K562 (cell line): ENCODE measurements around the gene MARS1. TPM values are rescaled to one million over a fixed set of nuclear protein-coding genes. Genes with fewer than 3 reads are reported as not detected.

Experiments used
- ATAC-seq: fragments of 200-7000 bp; cut with Tn5 transposase; 3 replicates; pipeline ENCODE4 v1.9.1; 2020; ENCODE audit warnings: moderate library complexity
- BruUV-seq: library from RNA; stranded (reverse); fragments of 400-500 nt; replicated peaks from 2 replicates; lab custom pipeline; 2021; lab: Mats Ljungman, UMichigan
- CTCF ChIA-PET: fragments of 300-600 bp; formaldehyde crosslinking; extraction: SDS; loops from one replicate; lab custom pipeline; 2021; ENCODE audit warnings: low intra/inter-chr PET ratio; lab: Yijun Ruan, JAX
- POLR2A ChIA-PET: fragments of 300-600, 350-650 bp; sonication (Branson Sonifier 250); formaldehyde crosslinking; extraction: SDS; loops from one replicate; lab custom pipeline; 2021; ENCODE audit warnings: antibody characterized with exemption, inconsistent platforms; lab: Yijun Ruan, JAX
- DNase-seq, 4 experiments: peaks; one replicate each; pipeline versions ENCODE4 v3.0.0 to v3.0.0-alpha.2; 2011 to 2018; ENCODE audit warnings: low spot score in 3 of 4, mixed read lengths in 3 of 4; ENCODE audit errors: extremely low read depth in 1 of 4
- FAIRE-seq: peaks from 2 replicates; lab custom pipeline; 2011; peaks lifted over from hg19 to GRCh38; lab: Jason Lieb, UNC
- H2AFZ ChIP-seq: 2 replicates; pipeline ENCODE4 v1.6.0; 2011; ENCODE audit warnings: low read depth, low read length, control low read depth, inconsistent platforms
- H3K27ac ChIP-seq: fragments of 200-600 bp; 3 replicates; pipeline ENCODE4 v1.8.0; 2011; ENCODE audit warnings: low read depth, mild to moderate bottlenecking, control low read depth, inconsistent platforms, low read length, moderate library complexity, mixed read lengths; ENCODE audit errors: extremely low read depth
- H3K27me3 ChIP-seq, 2 experiments: fragments of 300-600 bp in 1 of 2; 2 replicates in 1 of 2; 3 replicates in 1 of 2; pipeline versions ENCODE4 v1.6.0 to v1.8.0; 2011; ENCODE audit warnings: inconsistent platforms in 2 of 2, low read length in 2 of 2, mild to moderate bottlenecking in 1 of 2, mixed read lengths in 1 of 2, moderate library complexity in 1 of 2; ENCODE audit not compliant: control insufficient read depth in 2 of 2, insufficient read depth in 2 of 2
- H3K36me3 ChIP-seq: fragments of 300-600 bp; 3 replicates; pipeline ENCODE4 v1.8.0; 2011; ENCODE audit warnings: mild to moderate bottlenecking, low read length, inconsistent platforms; ENCODE audit not compliant: control insufficient read depth, insufficient read depth
- H3K4me1 ChIP-seq, 2 experiments: fragments of 200-600 bp in 1 of 2; replicated peaks in 1 of 2; 2 replicates in 1 of 2; 3 replicates in 1 of 2; pipeline versions ENCODE4 v1.5.1 to v1.8.0; 2011; ENCODE audit warnings: inconsistent platforms in 2 of 2, low read length in 2 of 2, mild to moderate bottlenecking in 1 of 2, mixed read lengths in 1 of 2, moderate library complexity in 1 of 2; ENCODE audit not compliant: control insufficient read depth in 2 of 2, insufficient read depth in 2 of 2
- H3K4me2 ChIP-seq: 2 replicates; pipeline ENCODE4 v1.6.1; 2011; ENCODE audit warnings: low read length, control low read depth, inconsistent platforms, mixed read lengths; ENCODE audit not compliant: insufficient read depth
- H3K4me3 ChIP-seq: fragments of 200-600 bp; sonication (generic), shearing (Covaris generic); 2 replicates; pipeline ENCODE4 v1.5.1; 2016; ENCODE audit warnings: control low read depth, inconsistent platforms
- H3K79me2 ChIP-seq: fragments of 200-600 bp; 3 replicates; pipeline ENCODE4 v1.8.0; 2011; ENCODE audit warnings: low read length, inconsistent platforms; ENCODE audit not compliant: control insufficient read depth, insufficient read depth
- H3K9ac ChIP-seq, 2 experiments: 2 replicates each; pipeline versions ENCODE4 v1.6.0 to v1.6.1; 2011; ENCODE audit warnings: low read depth in 2 of 2, low read length in 2 of 2, control low read depth in 1 of 2, inconsistent platforms in 1 of 2, mild to moderate bottlenecking in 1 of 2, mixed read lengths in 1 of 2; ENCODE audit not compliant: insufficient read depth in 1 of 2
- H3K9me1 ChIP-seq: one replicate; pipeline ENCODE4 v1.6.0; 2011; ENCODE audit warnings: inconsistent platforms, mild to moderate bottlenecking, low read length, moderate library complexity; ENCODE audit not compliant: control insufficient read depth, insufficient read depth
- H3K9me3 ChIP-seq: replicated peaks from 2 replicates; pipeline ENCODE4 v1.5.1; 2011; ENCODE audit warnings: low read depth, low read length, inconsistent platforms; ENCODE audit not compliant: control insufficient read depth, insufficient read depth
- H4K20me1 ChIP-seq: replicated peaks from 2 replicates; pipeline ENCODE4 v1.6.1; 2011; ENCODE audit warnings: low read length, inconsistent platforms, mixed read lengths; ENCODE audit not compliant: control insufficient read depth, insufficient read depth
- ASH1L ChIP-seq: fragments of 450-650 bp; IDR thresholded peaks from 2 replicates; pipeline ENCODE4 v1.6.1; 2018; ENCODE audit warnings: borderline replicate concordance, mild to moderate bottlenecking, low read depth; ENCODE audit not compliant: partially characterized antibody
- BRCA1 ChIP-seq, 2 experiments: fragments of 450-650 bp in 1 of 2; sonication (generic) in 1 of 2; formaldehyde crosslinking in 1 of 2; IDR thresholded peaks; 2 replicates each; pipeline versions ENCODE4 v1.5.0 to v1.6.1; 2017 to 2020; ENCODE audit warnings: mild to moderate bottlenecking in 1 of 2, missing genetic modification reagents in 1 of 2
- CBFA2T3 ChIP-seq: fragments of 450-650 bp; IDR thresholded peaks from 2 replicates; pipeline ENCODE4 v1.6.1; 2017
- CCNT2 ChIP-seq: IDR thresholded peaks from 2 replicates; pipeline ENCODE4 v1.6.1; 2011; ENCODE audit warnings: borderline replicate concordance, low read depth, mild to moderate bottlenecking, moderate library complexity, mixed read lengths, low read length; ENCODE audit not compliant: insufficient read length; ENCODE audit errors: extremely low read depth
- CREM ChIP-seq: IDR thresholded peaks from 2 replicates; pipeline ENCODE4 v1.6.1; 2014; ENCODE audit warnings: antibody characterized with exemption, low read depth
- ELK1 ChIP-seq: sonication (generic); formaldehyde crosslinking; IDR thresholded peaks from 2 replicates; pipeline ENCODE4 v1.8.1; 2022; ENCODE audit warnings: missing genetic modification reagents
- LARP7 ChIP-seq: fragments of 450-650 bp; IDR thresholded peaks from 2 replicates; pipeline ENCODE4 v1.6.1; 2016
- MTA3 ChIP-seq: fragments of 450-650 bp; formaldehyde crosslinking; IDR thresholded peaks from 2 replicates; pipeline ENCODE4 v1.6.1; 2017; ENCODE audit warnings: mild to moderate bottlenecking, borderline replicate concordance
- POLR2G ChIP-seq: fragments of 200-400 bp; formaldehyde crosslinking; IDR thresholded peaks from 2 replicates; pipeline ENCODE4 v1.6.1; 2017; ENCODE audit warnings: low read depth, mild to moderate bottlenecking, antibody characterized with exemption, low read length, moderate library complexity
- TAF1 ChIP-seq: IDR thresholded peaks from 2 replicates; pipeline ENCODE4 v1.6.1; 2011; ENCODE audit warnings: mild to moderate bottlenecking, low read length, moderate library complexity; ENCODE audit not compliant: insufficient read depth, control insufficient read depth, severe bottlenecking; ENCODE audit errors: extremely low read depth
- ZFX ChIP-seq: sonication (generic); formaldehyde crosslinking; IDR thresholded peaks from 2 replicates; pipeline ENCODE4 v1.8.0; 2022; ENCODE audit warnings: mild to moderate bottlenecking, missing genetic modification reagents, moderate library complexity
- ZNF282 ChIP-seq: sonication (generic); formaldehyde crosslinking; IDR thresholded peaks from 2 replicates; pipeline ENCODE4 v1.8.1; 2023; ENCODE audit warnings: missing genetic modification reagents
- ZNF655 ChIP-seq: fragments of 250-450 bp; sonication (Bioruptor Pico); IDR thresholded peaks from 2 replicates; pipeline ENCODE4 v1.5.0; 2021
- WGBS: fragments of 100-300 bp; shearing (Covaris generic); methylation state at CpG from one replicate; pipeline ENCODE4 v1.1.6; 2016; ENCODE audit warnings: low coverage, mixed read lengths; ENCODE audit not compliant: insufficient coverage; ENCODE audit errors: missing lambda C conversion rate; 5-methylcytosine and 5-hydroxymethylcytosine counted together
- in situ Hi-C: fragments of 300-500 bp; cut with MboI; formaldehyde crosslinking; loops from 4 replicates; pipeline ENCODE4 v1.15.0; 2018; ENCODE audit warnings: inconsistent platforms, mixed read lengths
- intact Hi-C: fragments of 100-400 bp; cut with micrococcal nuclease; formaldehyde crosslinking; loops from 2 replicates; pipeline ENCODE4 v1.14.2; 2022
- polyA plus RNA-seq, 8 experiments: library from polyadenylated mRNA; depleted of rRNA in 4 of 8; stranded (reverse) in 5 of 8; unstranded in 3 of 8; fragments of >200 nt; fragmentation: Nextera tagmentation in 2 of 8; fragmentation: Illumina TruSeq in 1 of 8; extraction: Ambion mirVana in 2 of 8; extraction: Trizol in 1 of 8; gene quantifications; 2 replicates each; pipeline versions ENCODE4 v1.2.1 to v1.2.3, GENCODE V29; 2011 to 2014; ENCODE audit warnings: inconsistent platforms in 1 of 8, missing spikeins in 1 of 8
- total RNA-seq, 7 experiments: library from RNA; depleted of rRNA in 6 of 7; stranded (reverse); fragments of >200 nt in 6 of 7; fragmentation: Illumina TruSeq in 2 of 7; extraction: Trizol in 2 of 7; gene quantifications; 2 replicates each; pipeline versions ENCODE4 v1.2.1 to v1.2.3, GENCODE V29; 2011 to 2021; ENCODE audit warnings: low replicate concordance in 1 of 7

The MARS1 gene
- total and polyA plus RNA-seq, 9 of the 15 experiments (the other 6 are each of a cell fraction or from before 2014, with no cell fraction given) = 117 to 382 (median 220) TPM

- peaks cover 21% of the 10 kb centered on the region for H3K36me3 ChIP-seq
- no peaks in the 10 kb centered on the region for H3K9me1 ChIP-seq
- ChIA-PET POLR2A (interaction anchor here (0.6 kb wide), 1 partner anchor 117 kb away, joined by 3 read pairs; no protein-coding TSS in a partner anchor), CTCF (no interaction called here)
- peak within 1 kb of the TSS; percentile 72 to 90 for H3K9ac ChIP-seq
- under 1% methylated on average over 23 of the region's 52 CpGs for WGBS
- H3K4me1 ChIP-seq = peaks cover 56 to 72% of the 10 kb centered on the region in 2 experiments
- peak within 1 kb of the TSS; percentile 89 for H3K4me2 ChIP-seq
- H2AFZ ChIP-seq = peak within 1 kb of the TSS; percentile 93
- no peaks in the 10 kb centered on the region for H3K27me3 ChIP-seq
- H4K20me1 ChIP-seq = no peaks in the 10 kb centered on the region
- intact Hi-C loops (no loop called here), in situ Hi-C loops (no loop called here)
- no peak for FAIRE-seq
- H3K79me2 ChIP-seq = peaks cover 70% of the 10 kb centered on the region
- H3K27ac ChIP-seq = peak within 1 kb of the TSS; percentile 80
- H3K4me3 ChIP-seq = peak within 1 kb of the TSS; percentile 69
- peak; percentile 81 to 86 (median 82) for DNase-seq
- no peaks in the 10 kb centered on the region for H3K9me3 ChIP-seq
- BruUV-seq = no TSS peak
- ATAC-seq = peak; percentile 72
- TF ChIP-seq CBFA2T3 (no peak), BRCA1 (IDR thresholded peaks at IDR 0.05) (no peak), BRCA1 (CRISPR knock-in tag; IDR thresholded peaks at IDR 0.05) (no peak), CCNT2 (peak; percentile 61), MTA3 (peak; percentile 49; the same call in 1 of the 2 replicates), ZFX (CRISPR knock-in tag) (peak; percentile 26; the same call in 1 of the 2 replicates), POLR2G (peak; percentile 88), LARP7 (no peak), ZNF655 (CRISPR knock-in tag) (no peak), ZNF282 (no peak), TAF1 (peak; percentile 47), ASH1L (no peak), CREM (no peak), ELK1 (no peak)
Measured at GRCh38 chr12:57549909-57550640, 62.2 kb downstream of the MARS1 start, which contains the start of gene KIF5A. Gene KIF5A, plus strand, starts transcription at chr12:57550044. Its CDS starts 228 bp downstream, at chr12:57550272.
